Measurements from ENCODE around the gene SYPL2.
A peak's percentile ranks its signal among the peaks of the same experiment; 100 is the strongest.

DNA sequence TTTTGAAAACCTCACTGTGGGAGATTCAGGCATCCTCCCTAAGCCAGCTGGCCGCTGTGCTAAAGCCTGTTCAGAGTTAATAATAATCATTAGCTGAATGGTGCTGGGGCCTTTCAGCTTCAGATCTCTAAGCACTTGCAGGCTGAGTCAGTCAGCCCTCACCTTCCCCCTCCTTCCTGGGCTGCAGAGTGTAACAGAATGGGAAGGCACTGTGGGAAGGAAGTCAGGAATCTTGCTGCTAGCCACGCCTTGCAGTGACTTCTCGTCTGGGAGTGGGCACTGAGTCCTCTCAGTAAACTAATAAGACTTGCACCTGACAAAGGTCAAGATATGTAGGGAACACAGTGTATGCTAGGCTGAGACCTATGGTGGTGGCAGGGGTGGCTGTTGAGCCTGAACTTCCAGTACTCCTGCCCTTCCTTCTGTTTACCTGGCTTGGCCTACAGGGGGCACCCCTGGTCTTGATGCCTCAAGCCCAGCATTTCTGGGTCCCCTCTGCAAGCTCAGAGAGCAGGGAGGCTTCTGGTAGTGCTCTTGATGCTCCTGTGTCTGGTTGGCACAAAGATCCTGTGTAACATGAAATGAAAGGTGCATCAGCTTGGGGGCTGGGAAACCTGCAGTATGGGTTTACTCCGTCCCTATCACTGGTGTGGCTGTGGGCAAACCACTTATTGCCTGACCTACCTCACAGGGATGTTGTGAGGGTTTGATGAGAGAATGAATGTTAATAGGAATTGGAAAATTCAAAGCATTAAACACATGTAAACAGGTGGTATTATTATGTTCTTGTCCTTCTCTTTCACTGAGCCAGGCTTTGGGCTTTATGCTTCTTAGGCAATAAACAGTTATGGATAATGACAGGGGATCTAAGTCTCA lies 33.6 kb downstream of the SYPL2 start:
- peak; percentile 77 for TF ChIP-seq CTCF (conservative IDR thresholded peaks at IDR 0.05; ENCODE audit: low read depth, low read length)
- TF ChIP-seq EZH2 (IDR thresholded peaks at IDR 0.05; ENCODE audit: low read length, unreplicated experiment), result no peak
- no peak for TF ChIP-seq EZH2phosphoT487 (IDR thresholded peaks at IDR 0.05; ENCODE audit: borderline replicate concordance, low read length)

All from PC-3 (cell line).